Small intestine (tissue), 7 donors: ENCODE measurements around the gene AGAP2. TPM values are rescaled to one million over a fixed set of nuclear protein-coding genes. Genes with fewer than 3 reads are reported as not detected.

Experiments
- DNase-seq, 2 donors: peaks; one replicate each; pipeline versions ENCODE4 v3.0.0 to v3.0.0-alpha.2; 2013
- FAIRE-seq: peaks from 2 replicates; lab custom pipeline; 2012; peaks lifted over from hg19 to GRCh38; lab: Jason Lieb, UNC
- H3K27ac ChIP-seq, 3 donors: one replicate each; pipeline ENCODE4 v1.5.1; 2013; ENCODE audit warnings: low read length in 2 of 3, mild to moderate bottlenecking in 2 of 3, control low read depth in 1 of 3, inconsistent platforms in 1 of 3, low read depth in 1 of 3, moderate library complexity in 1 of 3
- H3K27me3 ChIP-seq, 3 donors: one replicate each; pipeline ENCODE4 v1.6.1; 2013; ENCODE audit warnings: low read length in 3 of 3, inconsistent platforms in 1 of 3; ENCODE audit not compliant: control insufficient read depth in 3 of 3, insufficient read depth in 3 of 3
- H3K36me3 ChIP-seq, 3 donors: one replicate each; pipeline ENCODE4 v1.6.1; 2013; ENCODE audit warnings: low read length in 3 of 3, inconsistent platforms in 1 of 3, low read depth in 1 of 3, mild to moderate bottlenecking in 1 of 3, moderate library complexity in 1 of 3; ENCODE audit not compliant: control insufficient read depth in 3 of 3, insufficient read depth in 2 of 3
- H3K4me1 ChIP-seq, 3 donors: one replicate each; pipeline ENCODE4 v1.6.1; 2013; ENCODE audit warnings: low read length in 2 of 3, inconsistent platforms in 1 of 3, low read depth in 1 of 3, mild to moderate bottlenecking in 1 of 3, moderate library complexity in 1 of 3; ENCODE audit not compliant: control insufficient read depth in 3 of 3, insufficient read depth in 2 of 3
- H3K4me3 ChIP-seq, 3 donors: one replicate each; pipeline ENCODE4 v1.5.1; 2013; ENCODE audit warnings: low read length in 3 of 3, control low read depth in 1 of 3, inconsistent platforms in 1 of 3, low read depth in 1 of 3, mild to moderate bottlenecking in 1 of 3, moderate library complexity in 1 of 3
- H3K9me3 ChIP-seq, 2 donors: one replicate each; pipeline ENCODE4 v1.6.1; 2013; ENCODE audit warnings: low read depth in 1 of 2, low read length in 1 of 2; ENCODE audit not compliant: control insufficient read depth in 2 of 2, insufficient read depth in 1 of 2
- WGBS, 3 donors: extraction: QIAGEN DNeasy Blood & Tissue Kit; methylation state at CpG; one replicate each; pipeline ENCODE4 v1.1.7; 2013; 5-methylcytosine and 5-hydroxymethylcytosine counted together
- polyA plus RNA-seq, 4 donors: library from polyadenylated mRNA; stranded (reverse) in 3 of 4; unstranded in 1 of 4; fragments of 200-250 nt in 3 of 4; fragments of 120-200 nt in 1 of 4; gene quantifications; one replicate each; pipeline versions ENCODE4 v1.2.1 to v1.2.3, GENCODE V29; 2013
- donor health status: healthy with polysubstance abuse.
- donor health status: control.
- donor health status: control.
- donor health status: Bipolar disorder and iron deficiency.
- donor health status: healthy.

The AGAP2 gene
- polyA plus RNA-seq, 4 donors, result 0.67 to 1.8 (median 0.92) TPM

GRCh38 chr12:57746025-57746424 is 7.5 kb upstream of the AGAP2 start:
- Histone ChIP-seq H3K27me3 (peaks cover 0 to 16% (median 3%) of the 10 kb centered on the region in 3 donors), H3K36me3 (peaks cover 3 to 37% (median 11%) of the 10 kb centered on the region in 3 donors), H3K27ac (no peak overlapping the region), H3K4me1 (peaks cover 5 to 10% (median 6%) of the 10 kb centered on the region in 3 donors), H3K9me3 (no peaks in the 10 kb centered on the region), H3K4me3 (no peak overlapping the region)
- FAIRE-seq (no peak), DNase-seq (no peak)
- 72 to 84% (median 77%) methylated on average over 3 of the region's 3 CpGs for WGBS, 3 donors

- WGBS, 3 donors, result 46 to 48% (median 46%) methylated on average over 8 of the region's 8 CpGs
- Histone ChIP-seq H3K27me3 (peaks cover 3 to 21% (median 3%) of the 10 kb centered on the region in 3 donors), H3K27ac (peak overlapping the region in 2 of 3 donors; percentile 86 to 99), H3K4me3 (peak overlapping the region; percentile 67 to 75 (median 74)), H3K4me1 (peaks cover 5 to 7% (median 6%) of the 10 kb centered on the region in 3 donors), H3K36me3 (peaks cover 2 to 32% (median 11%) of the 10 kb centered on the region in 3 donors), H3K9me3 (no peaks in the 10 kb centered on the region)
- DNase-seq (no peak), FAIRE-seq (no peak)
Observed at GRCh38 chr12:57745485-57745881, 6.9 kb upstream of the AGAP2 start.

DNA sequence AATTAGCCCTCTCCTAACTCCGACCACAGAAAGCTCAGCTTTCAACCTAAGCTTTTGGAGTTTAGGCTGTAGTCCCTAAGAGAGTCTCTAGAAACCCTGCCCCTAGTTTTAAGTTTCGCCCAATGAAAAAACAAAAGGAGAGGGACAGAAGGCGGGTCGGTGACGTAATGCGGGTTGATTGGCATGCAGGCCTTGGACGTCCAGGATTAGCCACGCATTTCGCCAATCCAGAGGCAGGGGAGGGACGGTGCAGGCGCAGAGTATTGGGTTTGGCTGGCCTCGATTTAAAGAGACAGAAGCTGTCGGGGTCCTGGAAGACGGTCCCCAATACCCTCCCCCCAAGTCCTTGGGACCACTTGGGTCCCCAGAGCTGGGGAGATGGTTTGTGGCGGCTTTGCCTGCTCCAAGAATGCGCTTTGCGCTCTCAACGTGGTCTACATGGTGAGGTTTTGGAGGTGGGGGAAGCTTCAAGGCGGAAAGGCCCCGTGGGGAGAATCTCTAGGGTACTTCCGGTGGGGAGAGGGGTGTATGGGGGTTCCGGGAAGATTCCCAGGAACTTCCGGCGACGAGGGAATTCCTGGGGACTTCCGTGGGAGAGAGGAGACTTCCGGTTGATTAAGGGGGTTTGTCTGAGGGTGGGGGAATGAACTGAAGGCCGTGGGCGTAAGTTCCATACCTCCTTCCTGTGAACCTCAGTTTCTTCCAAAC is 6.4 kb upstream of the AGAP2 start, which contains the start of gene TSPAN31:
Gene TSPAN31, plus strand, starts transcription at position 263 of the 708 bp plus-strand sequence. Its CDS starts 116 bp downstream, at position 379.
- no peak for FAIRE-seq
- DNase-seq, result peak; percentile 99
- no peaks in the 10 kb centered on the region for H3K9me3 ChIP-seq
- peak within 1 kb of the TSS; percentile 68 to 99 (median 86) for H3K27ac ChIP-seq
- H3K4me3 ChIP-seq, result peak within 1 kb of the TSS; percentile 67 to 75 (median 74)
- peaks cover 5 to 7% (median 6%) of the 10 kb centered on the region in 3 donors for H3K4me1 ChIP-seq
- H3K36me3 ChIP-seq, result peaks cover 0 to 27% (median 11%) of the 10 kb centered on the region in 3 donors
- 0 to 1% (median 1%) methylated on average over 29 of the region's 29 CpGs for WGBS, 3 donors
- peaks cover 3 to 27% (median 3%) of the 10 kb centered on the region in 3 donors for H3K27me3 ChIP-seq

DNA sequence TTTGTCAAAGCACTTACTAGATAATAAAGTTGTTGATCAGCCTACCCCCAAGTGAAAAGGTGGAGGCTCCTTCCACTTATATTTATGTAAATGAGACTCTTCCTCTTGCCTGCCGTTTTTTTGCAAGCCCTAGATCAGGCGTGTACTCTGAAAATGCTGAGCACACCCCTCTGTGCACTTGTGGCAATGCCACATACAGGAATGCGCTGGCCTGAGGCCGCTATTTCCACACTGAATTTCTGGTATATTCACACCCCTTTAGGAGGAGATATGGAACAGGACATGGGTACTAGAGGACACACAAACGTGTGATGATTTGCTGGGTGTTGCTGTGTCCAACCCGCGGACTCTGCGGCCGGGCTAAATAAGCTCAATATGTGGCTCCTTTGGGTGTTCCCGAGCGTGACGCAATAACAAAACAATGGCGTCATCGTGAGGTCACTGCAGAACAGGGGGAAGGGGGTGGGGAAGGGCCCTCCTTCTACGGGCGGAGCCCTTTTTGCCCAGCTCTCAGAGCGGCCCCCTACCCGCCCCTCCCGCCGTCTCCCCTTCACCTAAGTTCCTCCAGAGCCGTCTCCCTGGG is 5.7 kb upstream of the AGAP2 start:
- DNase-seq, result no peak
- H3K9me3 ChIP-seq, result no peaks in the 10 kb centered on the region
- peaks cover 0 to 21% (median 11%) of the 10 kb centered on the region in 3 donors for H3K36me3 ChIP-seq
- H3K27me3 ChIP-seq, result peaks cover 3 to 33% (median 3%) of the 10 kb centered on the region in 3 donors
- peaks cover 5 to 7% (median 6%) of the 10 kb centered on the region in 3 donors for H3K4me1 ChIP-seq
- FAIRE-seq, result no peak
- peak overlapping the region in 2 of 3 donors; percentile 86 to 99 for H3K27ac ChIP-seq
- 7 to 11% (median 10%) methylated on average over 20 to 21 of the region's 21 CpGs for WGBS, 3 donors
- H3K4me3 ChIP-seq, result peak overlapping the region; percentile 67 to 75 (median 74)

- Histone ChIP-seq H3K36me3 (peaks cover 0 to 16% (median 8%) of the 10 kb centered on the region in 3 donors), H3K4me3 (no peak overlapping the region), H3K27me3 (peaks cover 3 to 38% (median 5%) of the 10 kb centered on the region in 3 donors), H3K4me1 (peaks cover 5 to 7% (median 6%) of the 10 kb centered on the region in 3 donors), H3K9me3 (no peaks in the 10 kb centered on the region), H3K27ac (peak overlapping the region in 1 of 3 donors; percentile 99)
- 71 to 92% (median 81%) methylated on average over 2 of the region's 2 CpGs for WGBS, 3 donors
- DNase-seq (no peak), FAIRE-seq (no peak)
Observed at GRCh38 chr12:57743769-57744168, 5.2 kb upstream of the AGAP2 start.

GRCh38 chr12:57741844-57742738 is 3.5 kb upstream of the AGAP2 start:
- WGBS, 3 donors, result 39 to 42% (median 41%) methylated on average over 14 of the region's 14 CpGs
- Histone ChIP-seq H3K9me3 (peaks cover 0 to 2% of the 10 kb centered on the region in 2 donors), H3K4me1 (peaks cover 5 to 7% (median 6%) of the 10 kb centered on the region in 3 donors), H3K4me3 (peak overlapping the region in 1 of 3 donors; percentile 46), H3K27me3 (peaks cover 3 to 52% (median 5%) of the 10 kb centered on the region in 3 donors), H3K36me3 (peaks cover 0 to 5% (median 0%) of the 10 kb centered on the region in 3 donors), H3K27ac (peak overlapping the region in 1 of 3 donors; percentile 42)
- DNase-seq (peak in 1 of 2 donors; percentile 52), FAIRE-seq (no peak)

- WGBS, 3 donors, result 45 to 65% (median 56%) methylated on average over 1 of the region's 1 CpG
- peak overlapping the region in 1 of 3 donors; percentile 46 for H3K4me3 ChIP-seq
- no peak overlapping the region for H3K27ac ChIP-seq
Observed at GRCh38 chr12:57741413-57741789, 2.9 kb upstream of the AGAP2 start.

More at GRCh38 chr12:57741413-57741789, 2.9 kb upstream of the AGAP2 start:
- Histone ChIP-seq H3K27me3 (peaks cover 3 to 59% (median 7%) of the 10 kb centered on the region in 3 donors), H3K9me3 (peaks cover 0 to 5% of the 10 kb centered on the region in 2 donors), H3K4me1 (peaks cover 5 to 7% (median 6%) of the 10 kb centered on the region in 3 donors), H3K36me3 (no peaks in the 10 kb centered on the region)
- no peak for FAIRE-seq
- no peak for DNase-seq
